OCI-LY1 (cell line): Measurements from ENCODE around the gene HTR5A.

Source experiments
- H2AFZ ChIP-seq: fragments of 200-600 bp; sonication (generic), shearing (Covaris generic); 2 replicates; pipeline ENCODE4 v1.6.0; 2014; ENCODE audit warnings: antibody characterized with exemption, mild to moderate bottlenecking, low read length
- H3F3A ChIP-seq: fragments of 200-600 bp; sonication (generic), shearing (Covaris generic); 2 replicates; pipeline ENCODE4 v1.6.0; 2014; ENCODE audit warnings: mild to moderate bottlenecking, antibody characterized with exemption, low read length, moderate library complexity; ENCODE audit not compliant: insufficient read depth
- H3K27ac ChIP-seq: fragments of 200-600 bp; sonication (generic); 2 replicates; pipeline ENCODE4 v1.5.1; 2014; ENCODE audit warnings: low read length, mixed run types, mild to moderate bottlenecking, low read depth; ENCODE audit not compliant: poor library complexity, severe bottlenecking
- H3K27me3 ChIP-seq: fragments of 200-600 bp; sonication (generic); 2 replicates; pipeline ENCODE4 v1.6.0; 2014; ENCODE audit warnings: antibody characterized with exemption, mild to moderate bottlenecking, low read length, moderate library complexity; ENCODE audit not compliant: insufficient read depth
- H3K36me3 ChIP-seq: fragments of 200-600 bp; sonication (generic); 2 replicates; pipeline ENCODE4 v1.6.1; 2014; ENCODE audit warnings: mild to moderate bottlenecking, antibody characterized with exemption, low read length, moderate library complexity, mixed read lengths; ENCODE audit not compliant: insufficient read depth
- H3K4me1 ChIP-seq: fragments of 200-600 bp; sonication (generic); 2 replicates; pipeline ENCODE4 v1.5.1; 2014; ENCODE audit warnings: mild to moderate bottlenecking, low read length, moderate library complexity; ENCODE audit not compliant: insufficient read depth, severe bottlenecking
- H3K4me2 ChIP-seq: fragments of 200-600 bp; sonication (generic), shearing (Covaris generic); 2 replicates; pipeline ENCODE4 v1.6.1; 2014; ENCODE audit warnings: low read length
- H3K4me3 ChIP-seq: fragments of 200-600 bp; sonication (generic); 2 replicates; pipeline ENCODE4 v1.5.1; 2014; ENCODE audit warnings: low read length, low read depth, mild to moderate bottlenecking, mixed read lengths; ENCODE audit not compliant: poor library complexity, severe bottlenecking
- H3K79me2 ChIP-seq: fragments of 200-600 bp; shearing (Covaris generic); 2 replicates; pipeline ENCODE4 v1.6.1; 2016; ENCODE audit warnings: mixed run types, low read length, mixed read lengths; ENCODE audit not compliant: insufficient read depth
- H3K9ac ChIP-seq: fragments of 200-600 bp; sonication (generic), shearing (Covaris generic); 2 replicates; pipeline ENCODE4 v1.6.1; 2014; ENCODE audit warnings: mild to moderate bottlenecking, low read length, mixed read lengths
- H3K9me2 ChIP-seq: fragments of 200-600 bp; sonication (generic), shearing (Covaris generic); 2 replicates; pipeline ENCODE4 v1.6.1; 2014; ENCODE audit warnings: low read depth, mild to moderate bottlenecking, low read length, mixed read lengths
- H3K9me3 ChIP-seq: fragments of 200-600 bp; shearing (Covaris generic); 2 replicates; pipeline ENCODE4 v1.6.1; 2014; ENCODE audit warnings: low read length, mixed read lengths
- H4K20me1 ChIP-seq: fragments of 200-600 bp; sonication (generic), shearing (Covaris generic); 2 replicates; pipeline ENCODE4 v1.6.0; 2016; ENCODE audit warnings: mild to moderate bottlenecking, low read length; ENCODE audit not compliant: insufficient read depth
- CTCF ChIP-seq: fragments of 200-600 bp; sonication (generic), shearing (Covaris generic); IDR thresholded peaks from 2 replicates; pipeline ENCODE4 v1.5.1; 2017; ENCODE audit warnings: mild to moderate bottlenecking, antibody characterized with exemption, low read length, moderate library complexity, mixed read lengths
- EZH2 ChIP-seq: fragments of 200-600 bp; sonication (generic), shearing (Covaris generic); IDR thresholded peaks from 2 replicates; pipeline ENCODE4 v1.8.0; 2017; ENCODE audit warnings: borderline replicate concordance, mixed run types, mild to moderate bottlenecking, antibody characterized with exemption, low read length, moderate library complexity, mixed read lengths

The HTR5A gene

DNA sequence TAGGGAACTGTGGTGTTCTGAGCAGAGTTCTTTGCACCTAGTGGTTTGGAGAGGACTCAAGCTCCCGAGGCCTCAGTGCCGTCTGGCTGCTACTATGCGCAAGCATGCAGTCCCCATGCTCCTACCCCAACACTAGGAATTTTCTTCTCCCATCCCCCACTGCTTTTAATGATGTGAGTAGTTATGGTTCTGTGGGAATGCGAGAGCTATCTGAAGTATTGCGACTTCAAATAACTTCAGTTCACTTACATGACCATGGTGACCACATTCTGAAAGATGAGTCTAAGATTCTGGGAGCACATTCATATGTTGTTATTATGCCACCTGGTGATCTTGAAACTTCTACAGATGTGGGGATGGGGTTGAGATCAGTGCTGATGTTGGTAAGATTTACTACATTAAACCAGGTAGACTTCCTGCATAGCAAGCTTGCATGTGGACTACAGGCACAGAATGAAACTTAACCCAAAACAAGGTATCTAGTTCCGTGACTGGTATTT is 24.6 kb downstream of the HTR5A start:
- H3K9me3 ChIP-seq = no peaks in the 10 kb centered on the region
- H4K20me1 ChIP-seq = no peaks in the 10 kb centered on the region
- TF ChIP-seq CTCF = no peak
- no peak for TF ChIP-seq EZH2
- H3K9me2 ChIP-seq = no peaks in the 10 kb centered on the region
- no peak overlapping the region for H3K4me3 ChIP-seq
- H3F3A ChIP-seq = no peaks in the 10 kb centered on the region
- H3K27ac ChIP-seq = no peak overlapping the region
- no peak overlapping the region for H3K9ac ChIP-seq
- no peak overlapping the region for H2AFZ ChIP-seq
- no peaks in the 10 kb centered on the region for H3K79me2 ChIP-seq
- H3K36me3 ChIP-seq = no peaks in the 10 kb centered on the region
- H3K4me1 ChIP-seq = no peaks in the 10 kb centered on the region
- no peaks in the 10 kb centered on the region for H3K27me3 ChIP-seq
- no peak overlapping the region for H3K4me2 ChIP-seq

GRCh38 chr7:155097338-155097737 is 27.2 kb downstream of the HTR5A start:
- Histone ChIP-seq H3K27me3 (no peaks in the 10 kb centered on the region), H3F3A (no peaks in the 10 kb centered on the region), H3K4me2 (no peak overlapping the region), H3K36me3 (no peaks in the 10 kb centered on the region), H3K79me2 (no peaks in the 10 kb centered on the region), H3K9ac (no peak overlapping the region), H2AFZ (no peak overlapping the region), H3K4me1 (no peaks in the 10 kb centered on the region), H3K9me3 (no peaks in the 10 kb centered on the region), H3K9me2 (no peaks in the 10 kb centered on the region), H4K20me1 (no peaks in the 10 kb centered on the region), H3K27ac (no peak overlapping the region), H3K4me3 (no peak overlapping the region)
- no peak for TF ChIP-seq EZH2
- no peak for TF ChIP-seq CTCF

DNA sequence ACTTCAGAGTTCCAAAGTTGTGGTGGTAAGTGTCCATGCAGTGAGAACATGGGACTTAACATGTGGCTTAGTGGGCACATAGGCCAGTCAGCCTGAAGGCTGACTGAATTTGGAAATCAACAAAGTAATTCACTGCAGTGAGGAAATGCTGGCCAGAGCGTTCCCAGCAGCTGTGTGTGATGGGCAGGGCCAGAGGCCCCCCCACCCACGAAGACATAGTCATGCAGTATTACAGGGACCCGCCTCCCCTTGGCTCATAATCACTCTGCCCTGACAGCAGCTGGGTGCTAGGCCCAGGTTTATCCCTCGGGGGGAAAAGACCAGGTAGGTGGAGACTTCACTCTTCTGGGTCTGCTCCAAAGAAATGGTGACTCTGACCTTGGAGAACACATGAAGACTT is 33.7 kb downstream of the HTR5A start:
- Histone ChIP-seq H2AFZ (no peak overlapping the region), H3K36me3 (no peaks in the 10 kb centered on the region), H3F3A (no peaks in the 10 kb centered on the region), H3K9me3 (no peaks in the 10 kb centered on the region), H4K20me1 (no peaks in the 10 kb centered on the region), H3K9me2 (no peaks in the 10 kb centered on the region), H3K9ac (no peak overlapping the region), H3K79me2 (no peaks in the 10 kb centered on the region), H3K4me1 (no peaks in the 10 kb centered on the region), H3K27me3 (peaks cover 6% of the 10 kb centered on the region; the same call in 1 of the 2 replicates), H3K27ac (no peak overlapping the region), H3K4me3 (no peak overlapping the region), H3K4me2 (no peak overlapping the region)
- no peak for TF ChIP-seq EZH2
- TF ChIP-seq CTCF = no peak
